HEK293 (cell line): ENCODE measurements around the gene SET.

ENCODE experiments used
- GLIS2 ChIP-seq: fragments of 450-650 bp; formaldehyde crosslinking; IDR thresholded peaks from 2 replicates; pipeline ENCODE4 v1.5.1; 2016; ENCODE audit warnings: missing biosample characterization, missing genetic modification characterization
- HOXA7 ChIP-seq: sonication (generic); formaldehyde crosslinking; IDR thresholded peaks from 2 replicates; pipeline ENCODE4 v1.8.1; 2022; ENCODE audit warnings: missing genetic modification reagents, borderline replicate concordance
- KLF16 ChIP-seq: fragments of 450-650 bp; formaldehyde crosslinking; IDR thresholded peaks from 2 replicates; pipeline ENCODE4 v1.5.1; 2017; ENCODE audit warnings: missing biosample characterization, missing genetic modification characterization
- MEIS1 ChIP-seq: sonication (generic); formaldehyde crosslinking; IDR thresholded peaks from 2 replicates; pipeline ENCODE4 v1.8.1; 2022; ENCODE audit warnings: missing genetic modification reagents, mild to moderate bottlenecking, borderline replicate concordance
- OSR2 ChIP-seq: fragments of 450-650 bp; formaldehyde crosslinking; IDR thresholded peaks from 2 replicates; pipeline ENCODE4 v1.5.1; 2016; ENCODE audit warnings: missing biosample characterization, missing genetic modification characterization
- RBAK ChIP-seq: fragments of 450-650 bp; formaldehyde crosslinking; IDR thresholded peaks from 2 replicates; pipeline ENCODE4 v1.5.1; 2016; ENCODE audit warnings: missing biosample characterization, missing genetic modification characterization
- SP2 ChIP-seq: fragments of 450-650 bp; formaldehyde crosslinking; IDR thresholded peaks from 2 replicates; pipeline ENCODE4 v1.5.1; 2016; ENCODE audit warnings: missing biosample characterization, missing genetic modification characterization
- ZBTB48 ChIP-seq: fragments of 450-650 bp; formaldehyde crosslinking; IDR thresholded peaks from 2 replicates; pipeline ENCODE4 v1.5.1; 2016; ENCODE audit warnings: missing biosample characterization, missing genetic modification characterization
- ZBTB7A ChIP-seq: fragments of 450-650 bp; formaldehyde crosslinking; IDR thresholded peaks from 2 replicates; pipeline ENCODE4 v1.5.1; 2016; ENCODE audit warnings: low read depth, missing biosample characterization, missing genetic modification characterization
- ZFP41 ChIP-seq: fragments of 450-650 bp; formaldehyde crosslinking; IDR thresholded peaks from 2 replicates; pipeline ENCODE4 v1.5.1; 2016; ENCODE audit warnings: missing biosample characterization, missing genetic modification characterization, borderline replicate concordance
- ZNF10 ChIP-seq: fragments of 450-650 bp; formaldehyde crosslinking; IDR thresholded peaks from 2 replicates; pipeline ENCODE4 v1.5.1; 2017; ENCODE audit warnings: missing biosample characterization, missing genetic modification characterization
- ZNF155 ChIP-seq: fragments of 450-650 bp; formaldehyde crosslinking; IDR thresholded peaks from 2 replicates; pipeline ENCODE4 v1.5.1; 2016; ENCODE audit warnings: missing biosample characterization, missing genetic modification characterization
- ZNF335 ChIP-seq: fragments of 450-650 bp; formaldehyde crosslinking; conservative IDR thresholded peaks from 2 replicates; pipeline ENCODE4 v1.5.1; 2016; ENCODE audit warnings: missing biosample characterization, missing genetic modification characterization
- ZNF341 ChIP-seq: fragments of 450-650 bp; formaldehyde crosslinking; IDR thresholded peaks from 2 replicates; pipeline ENCODE4; 2016; ENCODE audit warnings: low read depth, missing biosample characterization, missing genetic modification characterization
- ZNF391 ChIP-seq: fragments of 450-650 bp; formaldehyde crosslinking; IDR thresholded peaks from 2 replicates; pipeline ENCODE4 v1.5.1; 2016; ENCODE audit warnings: low read depth, missing biosample characterization, missing genetic modification characterization, borderline replicate concordance
- ZNF501 ChIP-seq: fragments of 450-650 bp; formaldehyde crosslinking; IDR thresholded peaks from 2 replicates; pipeline ENCODE4 v1.5.1; 2016; ENCODE audit warnings: missing biosample characterization, missing genetic modification characterization
- ZNF514 ChIP-seq: fragments of 450-650 bp; formaldehyde crosslinking; IDR thresholded peaks from 2 replicates; pipeline ENCODE4 v1.5.1; 2016; ENCODE audit warnings: missing biosample characterization, missing genetic modification characterization
- ZNF530 ChIP-seq: fragments of 450-650 bp; formaldehyde crosslinking; IDR thresholded peaks from 2 replicates; pipeline ENCODE4 v1.5.1; 2016; ENCODE audit warnings: low read depth, missing biosample characterization, missing genetic modification characterization
- ZNF558 ChIP-seq: fragments of 450-650 bp; formaldehyde crosslinking; IDR thresholded peaks from 2 replicates; pipeline ENCODE4 v1.5.1; 2016; ENCODE audit warnings: missing biosample characterization, missing genetic modification characterization
- ZNF585B ChIP-seq: fragments of 450-650 bp; formaldehyde crosslinking; IDR thresholded peaks from 2 replicates; pipeline ENCODE4 v1.5.1; 2016; ENCODE audit warnings: missing biosample characterization, missing genetic modification characterization
- ZNF677 ChIP-seq: fragments of 450-650 bp; IDR thresholded peaks from 2 replicates; pipeline ENCODE4 v1.5.0; 2018; ENCODE audit warnings: missing biosample characterization, mild to moderate bottlenecking, missing genetic modification characterization, moderate library complexity
- ZSCAN23 ChIP-seq: fragments of 450-650 bp; formaldehyde crosslinking; IDR thresholded peaks from 2 replicates; pipeline ENCODE4 v1.5.1; 2016; ENCODE audit warnings: missing biosample characterization, missing genetic modification characterization
- TF ChIP-seq, protein P1 (sequence below): fragments of 450-650 bp; formaldehyde crosslinking; IDR thresholded peaks from 2 replicates; pipeline ENCODE4; 2016; ENCODE audit warnings: missing biosample characterization, missing genetic modification characterization
- TF ChIP-seq, protein P2 (sequence below): fragments of 450-650 bp; formaldehyde crosslinking; IDR thresholded peaks from 2 replicates; pipeline ENCODE4 v1.5.0; 2017; ENCODE audit warnings: missing biosample characterization, missing genetic modification characterization, borderline replicate concordance
- TF ChIP-seq, protein P3 (sequence below): fragments of 450-650 bp; formaldehyde crosslinking; IDR thresholded peaks from 2 replicates; pipeline ENCODE4 v1.5.1; 2016; ENCODE audit warnings: missing biosample characterization, missing genetic modification characterization
- TF ChIP-seq, protein P4 (sequence below): fragments of 450-650 bp; formaldehyde crosslinking; IDR thresholded peaks from 2 replicates; pipeline ENCODE4 v1.5.1; 2016; ENCODE audit warnings: missing biosample characterization, missing genetic modification characterization, borderline replicate concordance
- TF ChIP-seq, protein P5 (sequence below): fragments of 450-650 bp; formaldehyde crosslinking; IDR thresholded peaks from 2 replicates; pipeline ENCODE4 v1.5.1; 2016; ENCODE audit warnings: missing biosample characterization, missing genetic modification characterization

Gene SET

DNA sequence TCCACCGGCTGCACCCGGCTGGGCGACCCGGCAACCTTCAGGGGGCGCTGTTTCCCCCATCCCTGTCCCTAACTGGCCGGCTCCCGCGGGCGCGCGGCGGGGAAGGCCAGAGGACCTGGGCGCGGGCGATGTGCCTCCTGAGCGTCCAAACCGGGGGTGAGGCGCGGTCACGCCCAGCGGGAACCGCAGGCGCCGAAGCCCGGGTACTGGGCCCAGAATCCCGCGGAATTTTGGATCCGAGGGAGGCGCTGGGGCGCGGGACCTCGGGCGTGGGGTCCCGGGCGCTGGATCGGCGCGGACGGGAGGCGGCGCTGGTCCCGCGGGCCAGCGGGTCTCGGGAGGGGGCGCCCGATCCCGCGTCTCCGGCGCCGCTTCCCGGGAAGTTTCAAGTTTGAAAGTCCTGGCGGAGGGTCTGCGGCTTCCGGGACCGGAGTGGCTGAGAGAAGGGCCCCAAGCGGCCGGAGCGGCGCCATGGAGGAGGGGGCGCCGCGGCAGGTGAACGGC, 13.5 kb downstream of the SET start, which contains the start of gene PKN3 (continued):
- no peak for TF ChIP-seq HOXA7 (CRISPR knock-in tag)
- no peak; the same call in none of the 2 replicates for TF ChIP-seq ZNF335
- peak; percentile 11; the same call in 1 of the 2 replicates for TF ChIP-seq MEIS1 (CRISPR knock-in tag)
- TF ChIP-seq, protein P1, sequence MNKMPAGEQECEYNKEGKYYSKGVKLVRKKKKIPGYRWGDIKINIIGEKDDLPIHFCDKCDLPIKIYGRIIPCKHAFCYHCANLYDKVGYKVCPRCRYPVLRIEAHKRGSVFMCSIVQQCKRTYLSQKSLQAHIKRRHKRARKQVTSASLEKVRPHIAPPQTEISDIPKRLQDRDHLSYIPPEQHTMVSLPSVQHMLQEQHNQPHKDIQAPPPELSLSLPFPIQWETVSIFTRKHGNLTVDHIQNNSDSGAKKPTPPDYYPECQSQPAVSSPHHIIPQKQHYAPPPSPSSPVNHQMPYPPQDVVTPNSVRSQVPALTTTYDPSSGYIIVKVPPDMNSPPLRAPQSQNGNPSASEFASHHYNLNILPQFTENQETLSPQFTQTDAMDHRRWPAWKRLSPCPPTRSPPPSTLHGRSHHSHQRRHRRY (tag by site-specific recombination): no peak
- peak; percentile 87 for TF ChIP-seq ZBTB48 (tag by site-specific recombination)
- TF ChIP-seq ZNF501 (tag by site-specific recombination): peak; percentile 89
- peak; percentile 63 for TF ChIP-seq GLIS2 (tag by site-specific recombination)
- TF ChIP-seq ZNF155 (tag by site-specific recombination): no peak
- no peak for TF ChIP-seq ZNF677 (tag by site-specific recombination)
- TF ChIP-seq ZNF530 (tag by site-specific recombination): no peak
- TF ChIP-seq, protein P2, sequence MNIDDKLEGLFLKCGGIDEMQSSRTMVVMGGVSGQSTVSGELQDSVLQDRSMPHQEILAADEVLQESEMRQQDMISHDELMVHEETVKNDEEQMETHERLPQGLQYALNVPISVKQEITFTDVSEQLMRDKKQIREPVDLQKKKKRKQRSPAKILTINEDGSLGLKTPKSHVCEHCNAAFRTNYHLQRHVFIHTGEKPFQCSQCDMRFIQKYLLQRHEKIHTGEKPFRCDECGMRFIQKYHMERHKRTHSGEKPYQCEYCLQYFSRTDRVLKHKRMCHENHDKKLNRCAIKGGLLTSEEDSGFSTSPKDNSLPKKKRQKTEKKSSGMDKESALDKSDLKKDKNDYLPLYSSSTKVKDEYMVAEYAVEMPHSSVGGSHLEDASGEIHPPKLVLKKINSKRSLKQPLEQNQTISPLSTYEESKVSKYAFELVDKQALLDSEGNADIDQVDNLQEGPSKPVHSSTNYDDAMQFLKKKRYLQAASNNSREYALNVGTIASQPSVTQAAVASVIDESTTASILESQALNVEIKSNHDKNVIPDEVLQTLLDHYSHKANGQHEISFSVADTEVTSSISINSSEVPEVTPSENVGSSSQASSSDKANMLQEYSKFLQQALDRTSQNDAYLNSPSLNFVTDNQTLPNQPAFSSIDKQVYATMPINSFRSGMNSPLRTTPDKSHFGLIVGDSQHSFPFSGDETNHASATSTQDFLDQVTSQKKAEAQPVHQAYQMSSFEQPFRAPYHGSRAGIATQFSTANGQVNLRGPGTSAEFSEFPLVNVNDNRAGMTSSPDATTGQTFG: no peak
- TF ChIP-seq ZNF341 (tag by site-specific recombination): peak; percentile 81
- peak; percentile 40; the same call in 1 of the 2 replicates for TF ChIP-seq KLF16 (tag by site-specific recombination)
- TF ChIP-seq, protein P3, sequence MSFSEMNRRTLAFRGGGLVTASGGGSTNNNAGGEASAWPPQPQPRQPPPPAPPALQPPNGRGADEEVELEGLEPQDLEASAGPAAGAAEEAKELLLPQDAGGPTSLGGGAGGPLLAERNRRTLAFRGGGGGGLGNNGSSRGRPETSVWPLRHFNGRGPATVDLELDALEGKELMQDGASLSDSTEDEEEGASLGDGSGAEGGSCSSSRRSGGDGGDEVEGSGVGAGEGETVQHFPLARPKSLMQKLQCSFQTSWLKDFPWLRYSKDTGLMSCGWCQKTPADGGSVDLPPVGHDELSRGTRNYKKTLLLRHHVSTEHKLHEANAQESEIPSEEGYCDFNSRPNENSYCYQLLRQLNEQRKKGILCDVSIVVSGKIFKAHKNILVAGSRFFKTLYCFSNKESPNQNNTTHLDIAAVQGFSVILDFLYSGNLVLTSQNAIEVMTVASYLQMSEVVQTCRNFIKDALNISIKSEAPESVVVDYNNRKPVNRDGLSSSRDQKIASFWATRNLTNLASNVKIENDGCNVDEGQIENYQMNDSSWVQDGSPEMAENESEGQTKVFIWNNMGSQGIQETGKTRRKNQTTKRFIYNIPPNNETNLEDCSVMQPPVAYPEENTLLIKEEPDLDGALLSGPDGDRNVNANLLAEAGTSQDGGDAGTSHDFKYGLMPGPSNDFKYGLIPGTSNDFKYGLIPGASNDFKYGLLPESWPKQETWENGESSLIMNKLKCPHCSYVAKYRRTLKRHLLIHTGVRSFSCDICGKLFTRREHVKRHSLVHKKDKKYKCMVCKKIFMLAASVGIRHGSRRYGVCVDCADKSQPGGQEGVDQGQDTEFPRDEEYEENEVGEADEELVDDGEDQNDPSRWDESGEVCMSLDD (tag by site-specific recombination): peak; percentile 80
- 0 out of 2 replicates have a peak, but pooled peaks have one; percentile 15 for TF ChIP-seq ZNF10
- TF ChIP-seq, protein P4, sequence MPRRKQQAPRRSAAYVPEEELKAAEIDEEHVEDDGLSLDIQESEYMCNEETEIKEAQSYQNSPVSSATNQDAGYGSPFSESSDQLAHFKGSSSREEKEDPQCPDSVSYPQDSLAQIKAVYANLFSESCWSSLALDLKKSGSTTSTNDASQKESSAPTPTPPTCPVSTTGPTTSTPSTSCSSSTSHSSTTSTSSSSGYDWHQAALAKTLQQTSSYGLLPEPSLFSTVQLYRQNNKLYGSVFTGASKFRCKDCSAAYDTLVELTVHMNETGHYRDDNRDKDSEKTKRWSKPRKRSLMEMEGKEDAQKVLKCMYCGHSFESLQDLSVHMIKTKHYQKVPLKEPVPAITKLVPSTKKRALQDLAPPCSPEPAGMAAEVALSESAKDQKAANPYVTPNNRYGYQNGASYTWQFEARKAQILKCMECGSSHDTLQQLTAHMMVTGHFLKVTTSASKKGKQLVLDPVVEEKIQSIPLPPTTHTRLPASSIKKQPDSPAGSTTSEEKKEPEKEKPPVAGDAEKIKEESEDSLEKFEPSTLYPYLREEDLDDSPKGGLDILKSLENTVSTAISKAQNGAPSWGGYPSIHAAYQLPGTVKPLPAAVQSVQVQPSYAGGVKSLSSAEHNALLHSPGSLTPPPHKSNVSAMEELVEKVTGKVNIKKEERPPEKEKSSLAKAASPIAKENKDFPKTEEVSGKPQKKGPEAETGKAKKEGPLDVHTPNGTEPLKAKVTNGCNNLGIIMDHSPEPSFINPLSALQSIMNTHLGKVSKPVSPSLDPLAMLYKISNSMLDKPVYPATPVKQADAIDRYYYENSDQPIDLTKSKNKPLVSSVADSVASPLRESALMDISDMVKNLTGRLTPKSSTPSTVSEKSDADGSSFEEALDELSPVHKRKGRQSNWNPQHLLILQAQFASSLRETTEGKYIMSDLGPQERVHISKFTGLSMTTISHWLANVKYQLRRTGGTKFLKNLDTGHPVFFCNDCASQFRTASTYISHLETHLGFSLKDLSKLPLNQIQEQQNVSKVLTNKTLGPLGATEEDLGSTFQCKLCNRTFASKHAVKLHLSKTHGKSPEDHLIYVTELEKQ (tag by site-specific recombination): no peak
- peak; percentile 35; the same call in 1 of the 2 replicates for TF ChIP-seq ZBTB7A (tag by site-specific recombination)
- TF ChIP-seq ZNF558 (tag by site-specific recombination): peak; percentile 11; the same call in 1 of the 2 replicates
- no peak for TF ChIP-seq ZFP41 (tag by site-specific recombination)
- TF ChIP-seq OSR2 (tag by site-specific recombination): no peak
- TF ChIP-seq ZNF391 (tag by site-specific recombination): peak; percentile 47; the same call in 1 of the 2 replicates
- TF ChIP-seq ZSCAN23: no peak
- TF ChIP-seq, protein P5, sequence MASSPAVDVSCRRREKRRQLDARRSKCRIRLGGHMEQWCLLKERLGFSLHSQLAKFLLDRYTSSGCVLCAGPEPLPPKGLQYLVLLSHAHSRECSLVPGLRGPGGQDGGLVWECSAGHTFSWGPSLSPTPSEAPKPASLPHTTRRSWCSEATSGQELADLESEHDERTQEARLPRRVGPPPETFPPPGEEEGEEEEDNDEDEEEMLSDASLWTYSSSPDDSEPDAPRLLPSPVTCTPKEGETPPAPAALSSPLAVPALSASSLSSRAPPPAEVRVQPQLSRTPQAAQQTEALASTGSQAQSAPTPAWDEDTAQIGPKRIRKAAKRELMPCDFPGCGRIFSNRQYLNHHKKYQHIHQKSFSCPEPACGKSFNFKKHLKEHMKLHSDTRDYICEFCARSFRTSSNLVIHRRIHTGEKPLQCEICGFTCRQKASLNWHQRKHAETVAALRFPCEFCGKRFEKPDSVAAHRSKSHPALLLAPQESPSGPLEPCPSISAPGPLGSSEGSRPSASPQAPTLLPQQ (tag by site-specific recombination): peak; percentile 59; the same call in 1 of the 2 replicates
- TF ChIP-seq SP2 (tag by site-specific recombination): no peak
- TF ChIP-seq ZNF514 (tag by site-specific recombination): no peak
- no peak for TF ChIP-seq ZNF585B (tag by site-specific recombination)
- no peak for TF ChIP-seq RBAK (tag by site-specific recombination)
